LNCaP clone FGC (cell line): ENCODE data around the gene DUSP10.

Experiments used
- DNase-seq: peaks from one replicate; pipeline ENCODE4 v3.0.0-alpha.2; 2011; ENCODE audit warnings: low read depth
- H3K4me3 ChIP-seq: 2 replicates; pipeline ENCODE4 v1.5.1; 2011; ENCODE audit warnings: mild to moderate bottlenecking, low read depth, low read length, control low read depth
- TF ChIP-seq, protein P1 (sequence below): IDR thresholded peaks from 2 replicates; pipeline ENCODE4 v1.5.1; 2012; ENCODE audit warnings: mild to moderate bottlenecking; ENCODE audit not compliant: control insufficient read depth, insufficient read depth; ENCODE audit errors: extremely low read depth

DUSP10 gene

GRCh38 chr1:221690858-221691257, 51.0 kb downstream of the DUSP10 start:
- no peak overlapping the region for H3K4me3 ChIP-seq
- TF ChIP-seq, protein P1, sequence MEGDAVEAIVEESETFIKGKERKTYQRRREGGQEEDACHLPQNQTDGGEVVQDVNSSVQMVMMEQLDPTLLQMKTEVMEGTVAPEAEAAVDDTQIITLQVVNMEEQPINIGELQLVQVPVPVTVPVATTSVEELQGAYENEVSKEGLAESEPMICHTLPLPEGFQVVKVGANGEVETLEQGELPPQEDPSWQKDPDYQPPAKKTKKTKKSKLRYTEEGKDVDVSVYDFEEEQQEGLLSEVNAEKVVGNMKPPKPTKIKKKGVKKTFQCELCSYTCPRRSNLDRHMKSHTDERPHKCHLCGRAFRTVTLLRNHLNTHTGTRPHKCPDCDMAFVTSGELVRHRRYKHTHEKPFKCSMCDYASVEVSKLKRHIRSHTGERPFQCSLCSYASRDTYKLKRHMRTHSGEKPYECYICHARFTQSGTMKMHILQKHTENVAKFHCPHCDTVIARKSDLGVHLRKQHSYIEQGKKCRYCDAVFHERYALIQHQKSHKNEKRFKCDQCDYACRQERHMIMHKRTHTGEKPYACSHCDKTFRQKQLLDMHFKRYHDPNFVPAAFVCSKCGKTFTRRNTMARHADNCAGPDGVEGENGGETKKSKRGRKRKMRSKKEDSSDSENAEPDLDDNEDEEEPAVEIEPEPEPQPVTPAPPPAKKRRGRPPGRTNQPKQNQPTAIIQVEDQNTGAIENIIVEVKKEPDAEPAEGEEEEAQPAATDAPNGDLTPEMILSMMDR = no peak
- DNase-seq = no peak

- DNase-seq = no peak
- TF ChIP-seq, protein P1 = no peak
- no peak overlapping the region for H3K4me3 ChIP-seq
These were observed 52.8 kb downstream of the DUSP10 start for GRCh38 chr1:221689138-221689537.

DNA sequence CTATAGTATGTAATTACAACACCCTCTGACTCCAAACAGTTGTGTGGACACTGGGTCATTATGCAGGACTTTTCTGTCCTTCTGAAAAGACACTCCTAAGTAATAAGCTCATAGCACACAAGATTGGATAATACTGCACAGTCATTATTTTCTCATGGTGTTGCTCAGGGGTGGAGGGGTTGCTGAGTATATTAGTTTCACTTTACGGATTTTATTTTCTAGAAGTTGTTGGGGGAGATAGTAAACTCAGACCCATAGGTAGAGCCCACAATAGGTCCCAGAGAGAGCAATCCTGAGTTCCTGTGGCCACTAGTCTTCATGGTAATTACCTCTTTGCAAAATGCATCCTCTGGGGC, 53.4 kb downstream of the DUSP10 start:
- TF ChIP-seq, protein P1 = no peak
- no peak overlapping the region for H3K4me3 ChIP-seq
- no peak for DNase-seq

- H3K4me3 ChIP-seq = no peak overlapping the region
- TF ChIP-seq, protein P1 = no peak
- DNase-seq = no peak
These were observed 53.9 kb downstream of the DUSP10 start for GRCh38 chr1:221687836-221688487.

- H3K4me3 ChIP-seq = no peak overlapping the region
- DNase-seq = no peak
- TF ChIP-seq, protein P1 = no peak
These were observed 58.2 kb downstream of the DUSP10 start for GRCh38 chr1:221683681-221684080.

DNA sequence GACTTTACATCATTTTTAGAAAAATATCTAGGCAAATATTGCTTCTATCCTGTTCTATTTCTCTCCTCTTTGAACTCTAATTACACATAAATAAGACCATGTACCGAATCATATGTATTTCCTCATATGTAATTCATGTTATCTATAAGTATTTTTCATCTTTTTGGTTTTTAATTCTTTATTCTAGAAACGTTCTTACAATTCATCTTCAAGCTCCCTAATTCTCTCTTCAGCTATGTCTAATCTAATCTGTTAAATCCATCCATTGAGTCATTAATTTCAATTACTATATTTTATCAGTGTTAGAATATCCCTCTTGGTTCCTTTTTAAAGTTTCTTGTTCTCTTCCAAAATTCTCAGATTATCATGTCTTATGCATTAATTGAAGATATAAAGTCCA, 61.8 kb downstream of the DUSP10 start:
- H3K4me3 ChIP-seq = no peak overlapping the region
- TF ChIP-seq, protein P1 = no peak
- no peak for DNase-seq

GRCh38 chr1:221678014-221678413, 63.9 kb downstream of the DUSP10 start:
- TF ChIP-seq, protein P1 = no peak
- no peak for DNase-seq
- H3K4me3 ChIP-seq = no peak overlapping the region
